ENCODE measurements around the gene SYTL2. TPM values are rescaled to one million over a fixed set of nuclear protein-coding genes. Genes with fewer than 3 reads are reported as not detected.

The SYTL2 gene
- total RNA-seq, 2 donors from 2014 or later: 168 to 170 TPM

GRCh38 chr11:85647604-85648299 is 163.2 kb downstream of the SYTL2 start, which contains the start of gene TMEM126A:
TMEM126A (plus strand) TSS chr11:85647967; CDS start chr11:85650256, 2,289 bp downstream.
- no peaks in the 10 kb centered on the region for H3K9me3 ChIP-seq
- H3K27me3 ChIP-seq: no peaks in the 10 kb centered on the region
- H3K27ac ChIP-seq: peak within 1 kb of the TSS; percentile 84
- H3K9ac ChIP-seq (ENCODE audit: low read depth in 2 of 2, low read length in 2 of 2): peak within 1 kb of the TSS; percentile 65 to 94
- peak; percentile 93 for DNase-seq
- peaks cover 3% of the 10 kb centered on the region for H3K4me1 ChIP-seq
- peak within 1 kb of the TSS; percentile 66 for H3K4me3 ChIP-seq
- intact Hi-C loops (cut with DNase I): no loop called here
- H3K36me3 ChIP-seq: no peaks in the 10 kb centered on the region
- TF ChIP-seq CTCF (IDR thresholded peaks at IDR 0.05): no peak

GRCh38 chr11:85647078-85647477 is 163.9 kb downstream of the SYTL2 start:
- Histone ChIP-seq H3K4me1 (peaks cover 3% of the 10 kb centered on the region), H3K27ac (peak overlapping the region; percentile 84), H3K4me3 (peak overlapping the region; percentile 66), H3K9ac (ENCODE audit: low read depth in 2 of 2, low read length in 2 of 2) (peak overlapping the region in 1 of 2 donors; percentile 94), H3K9me3 (no peaks in the 10 kb centered on the region), H3K36me3 (no peaks in the 10 kb centered on the region), H3K27me3 (no peaks in the 10 kb centered on the region)
- TF ChIP-seq CTCF (IDR thresholded peaks at IDR 0.05): no peak
- DNase-seq: no peak
- intact Hi-C loops (cut with DNase I): no loop called here

Other genes starting within 250 kb of the SYTL2 start
- gene DLG2, start 183.8 kb downstream of the SYTL2 start, total RNA-seq: 1 to 10 TPM; 1.4 to 3.3 TPM
- gene TMEM126B, start 182.5 kb downstream of the SYTL2 start, total RNA-seq: 10 to 100 TPM; 43.5 to 47.7 TPM
- gene TMEM126A, start 163.2 kb downstream of the SYTL2 start, total RNA-seq: 10 to 100 TPM; 22.0 to 36.4 TPM
- gene CREBZF, start 146.0 kb downstream of the SYTL2 start, total RNA-seq: 10 to 100 TPM; 35.4 to 44.6 TPM
- 1 to 10 TPM; 1.4 to 1.7 TPM for gene CCDC89, start 124.9 kb downstream of the SYTL2 start, total RNA-seq
- not detected for gene CCDC83, start 44.2 kb upstream of the SYTL2 start, total RNA-seq

Data from colonic mucosa (tissue), 4 donors.